ENCODE results near the gene ATF1.

Gene ATF1

GRCh38 chr12:50763639-50764285, at the start of gene ATF1:
Gene ATF1, plus strand, starts transcription at chr12:50764101. Its CDS starts 16,045 bp downstream, at chr12:50780146.
- DNase-seq, result peak; percentile 73

GRCh38 chr12:50715174-50715573, 48.7 kb upstream of the ATF1 start:
- no peak for DNase-seq

GRCh38 chr12:50718760-50719159, 45.1 kb upstream of the ATF1 start:
- DNase-seq, result no peak

GRCh38 chr12:50720085-50720484, 43.8 kb upstream of the ATF1 start:
- DNase-seq, result no peak

GRCh38 chr12:50720501-50720900, 43.4 kb upstream of the ATF1 start:
- no peak for DNase-seq

- DNase-seq, result no peak
Observed at GRCh38 chr12:50723865-50724264, 40.0 kb upstream of the ATF1 start.

- no peak for DNase-seq
Observed at GRCh38 chr12:50725011-50725942, 38.6 kb upstream of the ATF1 start.

- no peak for DNase-seq
Observed at GRCh38 chr12:50727466-50727865, 36.4 kb upstream of the ATF1 start.

GRCh38 chr12:50728417-50728816, 35.5 kb upstream of the ATF1 start:
- no peak for DNase-seq

- DNase-seq, result no peak
Observed at GRCh38 chr12:50728841-50729240, 35.1 kb upstream of the ATF1 start.

GRCh38 chr12:50732591-50732990, 31.3 kb upstream of the ATF1 start:
- no peak for DNase-seq

- DNase-seq, result no peak
Observed at GRCh38 chr12:50733706-50734105, 30.2 kb upstream of the ATF1 start.

GRCh38 chr12:50734409-50735263, 29.3 kb upstream of the ATF1 start:
- DNase-seq, result no peak

GRCh38 chr12:50739611-50740010, 24.3 kb upstream of the ATF1 start:
- no peak for DNase-seq

GRCh38 chr12:50740307-50740706, 23.6 kb upstream of the ATF1 start:
- no peak for DNase-seq

- no peak for DNase-seq
Observed at GRCh38 chr12:50742776-50743175, 21.1 kb upstream of the ATF1 start.

- no peak for DNase-seq
Observed at GRCh38 chr12:50745861-50746260, 18.0 kb upstream of the ATF1 start.

- no peak for DNase-seq
Observed at GRCh38 chr12:50746431-50746830, 17.5 kb upstream of the ATF1 start.

GRCh38 chr12:50747817-50748216, 16.1 kb upstream of the ATF1 start:
- DNase-seq, result no peak

- no peak for DNase-seq
Observed at GRCh38 chr12:50749459-50749882, 14.4 kb upstream of the ATF1 start.

- no peak for DNase-seq
Observed at GRCh38 chr12:50750366-50750765, 13.5 kb upstream of the ATF1 start.

GRCh38 chr12:50751948-50752721, 11.8 kb upstream of the ATF1 start:
- DNase-seq, result peak; percentile 92

Measured in kidney glomerular epithelial cell (primary cell).